Raji (cell line): ENCODE data around the gene PKD1L1.
A peak's percentile ranks its signal among the peaks of the same experiment; 100 is the strongest.

Source experiments
- POLR2A ChIP-seq: IDR thresholded peaks from 2 replicates; pipeline ENCODE4 v1.6.1; 2011; ENCODE audit warnings: low read depth, low read length, control low read depth; ENCODE audit not compliant: insufficient read depth

The PKD1L1 gene

GRCh38 chr7:47809387-47809786 lies 138.9 kb downstream of the PKD1L1 start:
- no peak for TF ChIP-seq POLR2A

- TF ChIP-seq POLR2A: no peak
Measured at GRCh38 chr7:47808321-47808720, 139.9 kb downstream of the PKD1L1 start.

GRCh38 chr7:47807756-47808155 lies 140.5 kb downstream of the PKD1L1 start:
- TF ChIP-seq POLR2A: 0 out of 2 replicates have a peak, but pooled peaks have one; percentile 12

- no peak for TF ChIP-seq POLR2A
Measured at GRCh38 chr7:47807126-47807525, 141.1 kb downstream of the PKD1L1 start.

- TF ChIP-seq POLR2A: no peak
Measured at GRCh38 chr7:47806701-47807103, 141.6 kb downstream of the PKD1L1 start.

GRCh38 chr7:47804767-47805545 lies 143.3 kb downstream of the PKD1L1 start:
- no peak for TF ChIP-seq POLR2A

- no peak for TF ChIP-seq POLR2A
Measured at GRCh38 chr7:47803846-47804245, 144.4 kb downstream of the PKD1L1 start.

- TF ChIP-seq POLR2A: no peak
Measured at GRCh38 chr7:47803025-47803424, 145.2 kb downstream of the PKD1L1 start.

- TF ChIP-seq POLR2A: no peak
Measured at GRCh38 chr7:47801423-47801822, 146.8 kb downstream of the PKD1L1 start.

GRCh38 chr7:47799524-47799923 lies 148.7 kb downstream of the PKD1L1 start:
- no peak for TF ChIP-seq POLR2A

- TF ChIP-seq POLR2A: no peak
Measured at GRCh38 chr7:47796347-47796746, 151.9 kb downstream of the PKD1L1 start.

- no peak for TF ChIP-seq POLR2A
Measured at GRCh38 chr7:47795631-47796030, 152.6 kb downstream of the PKD1L1 start.

GRCh38 chr7:47794016-47794415 lies 154.2 kb downstream of the PKD1L1 start:
- TF ChIP-seq POLR2A: no peak

- TF ChIP-seq POLR2A: no peak
Measured at GRCh38 chr7:47792521-47793121, 155.6 kb downstream of the PKD1L1 start.

GRCh38 chr7:47791682-47792081 lies 156.6 kb downstream of the PKD1L1 start:
- TF ChIP-seq POLR2A: no peak

GRCh38 chr7:47788083-47788482 lies 160.2 kb downstream of the PKD1L1 start:
- no peak for TF ChIP-seq POLR2A
